NCI-H460 (cell line): ENCODE results near the gene BNIP5. TPM values are rescaled to one million over a fixed set of nuclear protein-coding genes. Genes with fewer than 3 reads are reported as not detected.

Experiments used
- DNase-seq: peaks from one replicate; pipeline ENCODE4 v3.0.0-alpha.2; 2016; ENCODE audit warnings: low read depth; ENCODE audit errors: extremely low read depth
- polyA plus RNA-seq: library from polyadenylated mRNA; depleted of rRNA; stranded (reverse); fragments of >200 nt; gene quantifications from 2 replicates; pipeline ENCODE4 v1.2.3, GENCODE V29; 2014; cell fraction: nucleus; rRNA removed
- total RNA-seq: library from RNA; depleted of rRNA; stranded (reverse); fragments of >200 nt; shearing (Covaris generic); gene quantifications from 2 replicates; pipeline ENCODE4 v1.2.3, GENCODE V29; 2014; rRNA removed

Gene BNIP5, protein sequence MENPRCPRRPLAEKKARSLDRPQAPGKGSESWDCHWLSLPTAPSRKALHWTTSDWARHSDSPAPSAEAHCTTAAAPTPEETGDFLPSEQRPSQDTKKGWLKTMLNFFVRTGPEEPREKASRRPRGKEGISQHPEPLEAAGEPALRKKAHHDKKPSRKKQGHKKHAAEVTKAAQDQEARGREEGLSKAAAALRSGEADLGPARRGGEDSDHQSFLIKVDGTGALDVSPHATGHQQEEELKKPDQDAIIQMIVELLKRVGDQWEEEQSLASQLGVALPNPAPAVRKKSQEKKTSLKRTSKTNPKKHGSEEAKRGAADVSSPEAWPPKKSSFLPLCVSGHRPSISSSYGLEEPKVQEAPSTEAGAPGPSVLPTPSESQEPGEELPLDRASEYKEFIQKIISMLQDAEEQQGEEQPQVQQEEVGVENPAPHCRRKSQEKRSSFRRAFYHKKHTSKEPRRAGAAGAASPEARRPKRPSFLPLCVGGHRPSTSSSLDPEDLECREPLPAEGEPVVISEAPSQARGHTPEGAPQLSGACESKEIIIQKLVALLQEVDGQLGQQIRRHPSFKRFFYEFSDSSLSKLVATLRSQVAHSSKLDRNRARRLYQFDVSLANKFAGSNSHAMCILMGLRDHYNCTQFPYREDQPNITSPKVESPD
- not detected in 2 replicates for total RNA-seq
- not detected in 2 replicates for polyA plus RNA-seq

DNA sequence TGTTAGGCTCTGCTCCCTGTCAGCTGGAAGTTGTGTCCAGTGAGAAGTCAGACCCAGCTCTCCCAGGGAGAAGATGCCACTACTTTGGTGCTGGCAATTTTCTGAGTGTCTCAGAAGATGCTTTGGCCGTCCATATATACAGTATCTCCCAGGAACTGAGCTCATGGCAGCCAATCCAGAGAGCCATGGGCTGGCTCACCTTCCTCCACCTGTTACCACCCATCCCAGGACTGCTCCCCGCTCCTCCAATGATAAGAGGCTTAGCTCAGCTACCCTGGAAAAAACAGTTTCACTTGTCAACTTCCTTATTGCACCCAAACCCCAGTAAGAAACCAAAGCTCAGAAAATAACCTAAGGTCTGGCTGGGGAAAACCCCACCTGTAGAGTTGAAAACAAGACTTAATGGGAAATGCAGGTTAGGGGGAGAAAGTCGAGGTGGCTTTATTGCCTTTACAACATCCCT lies at the start of gene BNIP5:
TSS of gene BNIP5 (minus strand) at position 110 of the 463 bp plus-strand sequence. CDS start 6,198 bp downstream, outside the sequence.
- no peak for DNase-seq

DNA sequence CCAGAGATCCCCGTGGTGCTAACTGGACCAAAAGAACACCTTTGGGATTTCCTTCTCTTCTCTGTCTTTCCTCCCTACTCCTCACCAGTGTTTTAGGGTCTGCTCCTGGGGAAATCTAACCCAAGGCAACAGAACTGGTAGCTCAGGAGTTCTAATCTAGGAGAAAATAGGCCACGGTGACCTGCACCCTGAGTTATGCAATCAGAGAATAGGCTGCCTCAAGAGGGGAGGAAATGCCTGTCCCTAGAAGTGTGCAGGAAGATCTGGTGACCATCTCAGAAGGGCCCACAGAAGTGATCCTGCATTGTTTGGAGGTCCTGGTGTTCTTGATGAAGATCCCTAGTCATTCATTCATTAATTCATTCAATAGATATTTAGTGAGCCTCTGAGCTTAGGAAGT lies 47.4 kb upstream of the BNIP5 start:
- no peak for DNase-seq

DNA sequence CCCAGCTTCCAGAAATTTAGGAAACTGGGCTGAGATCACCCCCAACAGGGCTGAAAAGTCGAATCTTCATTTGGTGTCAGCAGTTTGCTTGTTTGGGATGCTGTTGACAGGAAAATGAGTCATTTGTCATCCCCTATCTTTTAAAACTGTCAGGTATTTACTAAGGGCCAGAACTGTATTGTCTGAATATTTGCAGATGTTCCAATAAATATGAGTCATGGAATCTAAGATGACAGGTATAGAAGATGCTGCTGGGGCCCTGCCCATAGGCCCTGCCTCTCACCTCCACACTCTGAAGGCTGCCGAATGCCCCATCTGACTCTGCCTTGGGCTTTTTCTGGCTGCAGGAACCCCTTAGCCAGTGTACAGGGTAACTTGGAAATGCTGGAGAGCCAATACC lies 46.9 kb upstream of the BNIP5 start:
- DNase-seq: no peak

DNA sequence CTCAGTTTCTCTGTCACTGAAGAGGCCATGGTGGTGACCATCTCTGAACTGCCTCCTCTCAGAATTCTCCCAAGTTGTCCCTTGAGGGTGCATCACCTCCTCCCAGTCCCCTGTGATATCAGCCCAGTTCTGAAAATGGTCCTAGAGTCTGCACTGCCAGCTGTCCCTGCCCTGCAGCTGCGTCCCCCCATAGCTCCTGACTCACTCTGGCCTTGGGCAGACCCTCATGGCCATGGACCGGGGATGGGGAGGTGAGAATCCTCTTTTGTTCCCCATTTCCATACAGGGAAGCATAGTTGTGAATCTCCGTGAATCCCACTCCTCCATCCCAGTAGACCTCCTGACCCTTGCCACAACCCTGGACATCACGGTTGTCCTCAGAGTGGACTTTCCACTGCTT lies 46.3 kb upstream of the BNIP5 start:
- DNase-seq: no peak

DNA sequence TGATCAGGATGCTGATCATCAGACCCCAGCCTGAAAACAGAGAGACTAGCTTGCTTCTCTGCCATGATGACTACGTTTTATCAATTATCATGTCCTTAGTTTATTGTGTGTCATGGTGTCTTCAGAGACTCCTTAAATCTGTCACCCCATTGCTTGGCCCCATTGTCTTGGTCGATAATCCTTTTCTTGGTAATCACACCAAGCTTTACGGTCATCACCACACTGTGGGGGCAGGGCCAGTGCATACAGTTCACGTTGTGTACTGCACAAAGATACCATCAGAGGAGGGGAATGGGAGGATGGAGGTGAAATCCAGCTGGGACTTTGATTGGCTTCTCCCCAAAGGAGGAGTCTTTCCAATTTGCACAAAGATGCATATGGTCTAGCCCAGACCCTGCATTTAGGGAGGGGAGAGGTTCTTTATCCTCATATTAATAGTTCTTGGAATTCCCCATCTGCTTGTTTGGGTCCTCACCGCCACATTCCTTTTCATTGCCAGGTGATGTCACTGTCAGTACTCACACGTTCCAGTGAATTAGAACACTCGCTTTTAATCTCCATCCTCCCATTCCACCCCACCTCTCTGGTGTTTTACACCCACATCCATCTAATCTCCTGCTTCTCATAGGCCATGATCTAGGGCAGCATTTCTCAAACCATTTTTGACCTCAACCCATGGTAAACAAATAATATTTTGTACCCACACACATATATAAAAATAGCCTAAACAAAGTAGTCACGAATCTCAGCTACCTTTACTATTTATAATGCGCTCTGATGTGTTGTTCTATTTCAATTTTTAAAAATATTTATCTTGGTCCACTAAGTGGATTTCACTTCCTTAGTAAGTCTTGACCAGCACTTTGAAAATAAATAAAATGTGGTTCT lies 45.1 kb upstream of the BNIP5 start:
- no peak for DNase-seq

DNA sequence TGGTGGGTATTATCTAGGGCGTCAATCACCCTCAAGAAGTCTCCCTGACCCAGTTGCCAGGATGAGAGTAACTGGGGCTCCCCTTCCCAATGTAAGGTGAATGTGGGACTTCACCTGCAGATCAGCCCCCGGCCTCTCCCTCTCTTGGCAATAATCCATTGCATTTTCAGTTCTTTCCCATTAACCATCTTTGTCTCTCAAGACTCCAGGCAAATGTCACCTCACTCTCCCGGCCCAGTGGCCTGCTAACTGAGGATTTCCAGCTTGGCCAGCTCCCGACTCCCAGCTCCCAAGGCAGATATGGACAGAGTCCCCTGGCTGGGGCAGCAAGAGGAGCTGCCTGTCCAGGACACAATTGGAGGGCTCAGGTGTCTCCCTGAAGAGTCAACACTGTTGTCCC lies 43.5 kb upstream of the BNIP5 start:
- DNase-seq: no peak

DNA sequence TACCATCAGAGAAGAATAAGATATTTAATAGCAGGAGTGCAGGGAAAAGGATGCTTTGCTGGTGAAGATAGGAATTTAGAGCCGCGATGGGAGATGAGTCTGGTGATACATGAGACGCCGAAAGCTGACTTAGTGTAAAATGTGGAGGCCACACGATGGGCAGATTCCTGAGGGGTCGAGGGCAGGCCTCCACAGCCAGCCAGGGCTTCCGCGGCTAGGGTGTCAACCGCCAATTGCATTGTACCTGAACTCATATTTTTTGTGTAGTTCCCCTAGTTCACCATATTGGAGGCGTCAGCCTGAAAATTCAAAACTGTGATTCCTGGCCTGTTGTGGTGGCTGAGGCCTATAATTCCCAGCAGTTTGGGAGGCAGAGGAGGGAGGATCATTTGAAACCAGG lies 42.2 kb upstream of the BNIP5 start:
- no peak for DNase-seq

DNA sequence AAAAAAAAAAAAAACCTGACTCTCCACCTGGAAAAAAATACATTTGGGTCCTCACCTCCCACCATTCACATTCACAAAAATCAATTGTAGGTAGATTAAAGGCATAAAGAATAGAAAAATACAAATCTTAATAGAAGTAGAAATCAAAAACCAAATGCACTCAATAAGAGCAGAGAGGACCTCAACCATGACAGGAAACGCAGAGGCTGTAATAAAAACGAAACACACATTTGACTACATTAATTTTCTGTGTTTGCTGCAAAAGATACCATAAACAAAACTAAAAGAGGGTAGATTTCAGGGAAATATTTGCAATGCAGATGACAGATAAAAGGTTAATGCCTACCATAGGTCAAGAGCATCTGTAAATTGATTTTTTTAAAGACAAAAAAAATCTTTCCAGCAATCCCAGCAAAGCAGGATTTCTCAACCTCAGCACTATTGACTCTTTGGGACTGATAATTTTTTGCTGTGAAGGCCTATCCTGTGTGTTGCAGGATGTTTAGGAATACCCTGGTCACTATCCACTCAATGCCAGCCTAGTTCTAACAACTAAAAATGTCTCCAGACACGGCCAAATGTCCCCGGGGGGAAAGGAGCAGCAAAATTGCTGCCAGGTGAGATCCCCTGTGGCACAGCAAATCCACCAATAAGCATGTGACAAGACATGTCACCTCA lies 41.7 kb upstream of the BNIP5 start:
- DNase-seq: no peak

DNA sequence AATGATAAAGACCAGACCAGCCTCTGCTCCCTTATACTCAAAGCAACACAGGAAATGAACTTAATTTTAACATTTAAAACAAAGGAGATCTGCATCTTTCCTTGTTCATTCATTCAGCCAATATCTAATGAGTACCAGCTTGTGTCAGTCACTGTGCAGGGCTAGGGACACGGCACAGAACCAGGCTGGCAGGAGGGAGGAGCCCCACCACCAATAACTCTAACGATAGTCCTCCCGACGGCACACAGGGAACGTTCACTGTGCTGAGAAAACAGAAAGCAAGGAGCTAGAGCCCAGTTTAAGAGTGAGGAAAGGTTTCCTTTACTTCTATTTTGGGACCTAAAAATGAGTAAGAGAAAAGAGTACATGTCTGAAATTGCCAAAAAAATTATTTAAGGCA lies 40.9 kb upstream of the BNIP5 start:
- no peak for DNase-seq

DNA sequence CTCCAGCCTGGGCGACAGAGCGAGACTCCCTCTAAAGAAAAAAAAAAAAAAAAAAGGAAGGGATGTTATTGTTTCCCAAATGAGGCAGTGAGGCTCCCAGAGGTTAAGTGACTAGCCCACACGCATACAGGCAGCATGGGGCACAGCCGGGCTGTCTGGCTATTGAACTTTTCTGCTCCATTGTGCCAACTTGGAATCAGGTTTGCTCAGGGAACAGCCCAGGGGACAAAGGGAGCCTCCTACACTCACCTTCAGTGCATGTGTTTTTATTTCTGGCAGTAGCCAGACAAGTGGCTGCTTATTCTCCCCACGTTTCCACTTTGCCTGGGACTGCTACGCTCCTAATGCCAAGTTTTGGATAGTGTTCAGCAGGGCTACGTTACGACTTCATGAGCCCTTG lies 40.1 kb upstream of the BNIP5 start:
- no peak for DNase-seq

DNA sequence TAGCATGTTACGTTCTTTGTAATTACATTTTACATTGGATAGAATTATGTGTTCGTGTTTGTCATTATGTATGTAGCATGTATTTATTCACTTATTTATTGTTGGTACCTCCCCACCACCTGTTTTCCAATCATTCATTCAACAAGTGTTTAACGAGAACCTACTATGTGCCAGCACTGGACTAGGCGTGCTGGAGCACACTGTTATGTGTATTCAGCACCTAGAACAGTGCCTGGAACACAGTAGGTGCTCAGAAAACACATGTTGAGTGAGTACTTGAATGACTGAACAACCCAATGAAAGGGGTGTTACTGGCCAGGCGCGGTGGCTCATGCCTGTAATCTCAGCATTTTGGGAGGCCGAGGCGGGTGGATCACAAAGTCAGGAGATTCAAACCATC lies 39.5 kb upstream of the BNIP5 start:
- DNase-seq: no peak

DNA sequence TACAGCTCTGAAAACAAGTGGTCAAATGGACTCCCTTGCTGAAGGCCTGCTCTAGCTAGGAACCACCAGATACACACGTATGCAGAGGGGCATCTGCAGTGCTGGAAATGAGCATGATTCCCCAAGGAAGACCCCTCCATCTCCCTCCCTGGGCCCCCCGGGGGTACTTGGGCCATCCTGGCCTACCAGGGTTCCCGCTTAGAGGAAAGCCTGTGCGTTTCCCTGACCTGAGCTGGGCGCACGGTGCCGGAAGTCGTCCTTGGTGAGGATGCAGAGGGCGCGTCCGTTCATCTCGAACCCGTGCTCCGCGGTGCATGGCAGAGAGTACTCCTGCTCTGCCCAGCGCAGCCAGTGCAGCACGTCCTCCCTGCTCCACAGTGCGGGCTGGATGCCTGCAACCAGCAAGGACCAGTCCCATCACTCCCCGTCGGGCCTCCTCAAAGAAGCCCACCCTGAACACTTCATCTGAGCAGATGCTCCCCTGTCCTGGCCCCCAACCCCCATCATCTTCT lies 39.0 kb upstream of the BNIP5 start:
- DNase-seq: no peak

DNA sequence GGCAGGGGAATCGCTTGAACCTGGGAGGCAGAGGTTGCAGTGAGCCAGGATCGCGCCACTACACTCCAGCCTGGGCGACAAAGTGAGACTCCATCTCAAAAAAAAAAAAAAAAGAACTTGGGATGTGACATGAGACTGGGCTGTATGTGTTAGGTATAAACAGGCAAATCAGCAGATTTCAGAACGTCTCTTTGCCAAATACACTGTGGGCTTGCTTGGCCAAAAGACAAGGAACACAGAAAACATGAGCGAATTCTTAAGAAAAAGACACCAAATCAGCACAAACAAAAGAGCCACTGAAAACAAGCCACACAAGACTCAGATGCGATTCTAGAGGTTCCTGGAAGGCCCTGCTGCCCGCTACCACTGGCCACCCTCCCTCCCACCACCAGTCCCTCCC lies 38.3 kb upstream of the BNIP5 start:
- DNase-seq: no peak

DNA sequence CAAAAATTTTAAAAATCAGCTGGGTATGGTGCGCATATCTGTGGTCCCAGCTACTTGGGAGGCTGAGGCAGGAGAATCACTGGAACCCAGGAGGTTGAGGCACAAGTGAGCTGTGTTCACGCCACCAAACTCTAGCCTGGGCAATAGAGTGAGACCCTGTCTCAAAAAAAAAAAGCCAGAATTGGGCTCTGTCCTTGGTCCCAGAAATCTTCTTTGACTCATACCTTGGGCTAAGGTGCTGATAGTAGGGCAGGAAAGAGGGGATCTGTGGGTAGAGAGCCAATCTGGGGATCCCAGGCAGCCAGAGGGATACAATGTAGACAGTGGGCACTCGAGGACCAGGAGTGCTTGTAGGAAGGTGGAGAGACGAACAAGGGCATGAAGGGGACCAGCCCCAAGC lies 37.5 kb upstream of the BNIP5 start:
- no peak for DNase-seq

DNA sequence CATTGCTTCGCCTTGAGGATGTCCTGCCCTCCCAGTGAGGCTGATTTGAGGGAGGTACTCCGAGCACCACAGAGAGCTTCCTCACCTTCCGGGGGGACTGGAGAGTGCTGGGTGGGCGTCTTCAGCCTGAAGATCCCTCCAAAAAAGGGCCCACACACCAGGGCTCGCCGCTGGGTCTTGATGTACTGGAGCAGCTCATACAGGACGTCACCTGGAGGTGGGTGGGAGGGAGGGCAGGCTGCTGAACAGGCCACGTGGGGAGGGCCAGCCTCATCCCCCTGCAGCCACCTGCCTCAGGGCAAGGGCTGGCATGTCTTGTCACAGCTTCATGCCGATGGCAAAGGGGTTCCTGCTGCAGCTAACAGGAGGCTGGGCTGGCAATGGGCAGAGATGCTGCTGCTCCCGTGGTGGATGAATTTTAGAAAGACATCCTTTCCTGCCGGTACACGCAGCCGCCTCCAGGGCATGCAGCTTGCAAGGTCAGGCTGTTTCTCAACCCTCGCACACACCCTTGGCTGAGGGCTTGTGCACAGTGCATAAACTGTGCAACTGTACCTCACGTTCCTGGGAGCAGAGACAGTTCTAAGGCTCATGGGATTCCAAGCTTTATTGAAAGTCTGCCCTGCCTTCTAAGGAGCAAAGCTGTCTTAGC lies 36.8 kb upstream of the BNIP5 start:
- DNase-seq: no peak

DNA sequence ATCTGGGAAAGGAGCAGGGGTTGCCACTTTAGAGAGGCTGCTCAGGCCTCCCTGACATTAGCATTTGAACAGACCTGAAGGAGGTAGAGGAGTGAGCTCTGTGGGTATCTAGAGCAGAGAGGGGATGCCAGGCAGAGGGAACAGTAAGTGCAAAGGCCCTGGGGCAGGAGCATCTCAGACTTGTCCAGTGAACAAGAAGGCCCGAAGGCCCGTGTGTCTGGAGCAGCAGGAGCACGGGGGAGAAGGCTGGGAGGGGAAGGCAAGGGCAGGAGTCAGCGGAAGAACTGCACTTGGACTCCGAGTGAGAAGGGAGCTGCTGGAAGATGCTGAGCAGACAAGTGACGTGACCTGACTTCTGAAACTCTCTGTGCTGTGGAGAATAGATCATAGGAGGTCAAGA lies 35.4 kb upstream of the BNIP5 start:
- DNase-seq: no peak

DNA sequence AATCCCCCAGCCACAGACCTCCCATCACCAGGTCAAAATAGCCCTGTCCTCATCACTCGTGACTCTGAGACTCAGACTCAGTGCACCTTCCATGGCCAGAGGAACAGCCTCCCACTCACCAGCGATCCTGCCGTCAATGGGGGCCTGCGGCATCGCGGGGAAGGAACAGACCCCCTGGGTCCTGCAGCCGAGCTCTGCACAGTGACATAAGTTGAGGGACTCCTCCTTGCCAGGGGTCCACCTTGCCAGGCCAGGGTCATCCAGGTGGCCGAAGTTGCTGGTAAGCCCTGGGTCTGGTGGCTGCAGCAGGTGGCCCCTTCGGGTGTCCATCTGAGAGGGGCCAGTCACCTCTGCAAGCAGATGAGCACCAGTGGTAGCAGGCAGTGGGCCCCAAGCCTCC lies 34.5 kb upstream of the BNIP5 start:
- no peak for DNase-seq

DNA sequence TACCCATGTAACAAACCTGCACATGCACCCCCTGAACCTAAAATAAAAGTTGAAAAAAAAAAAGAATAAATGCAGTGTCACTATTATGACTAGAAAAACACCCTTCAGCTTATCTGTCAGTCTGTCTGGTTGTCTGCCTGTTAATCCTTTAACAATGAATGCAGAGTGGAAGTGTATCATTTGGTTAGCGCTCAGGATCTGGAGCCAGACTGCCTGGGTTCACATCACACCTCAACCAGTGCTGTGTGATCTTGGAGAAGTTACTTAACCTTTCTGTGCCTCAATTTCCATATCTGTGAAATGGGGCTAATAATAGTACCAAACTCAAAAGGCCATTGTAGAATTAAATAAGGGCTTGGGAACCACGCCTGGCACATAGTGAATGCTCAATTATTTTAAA lies 34.0 kb upstream of the BNIP5 start:
- DNase-seq: no peak

DNA sequence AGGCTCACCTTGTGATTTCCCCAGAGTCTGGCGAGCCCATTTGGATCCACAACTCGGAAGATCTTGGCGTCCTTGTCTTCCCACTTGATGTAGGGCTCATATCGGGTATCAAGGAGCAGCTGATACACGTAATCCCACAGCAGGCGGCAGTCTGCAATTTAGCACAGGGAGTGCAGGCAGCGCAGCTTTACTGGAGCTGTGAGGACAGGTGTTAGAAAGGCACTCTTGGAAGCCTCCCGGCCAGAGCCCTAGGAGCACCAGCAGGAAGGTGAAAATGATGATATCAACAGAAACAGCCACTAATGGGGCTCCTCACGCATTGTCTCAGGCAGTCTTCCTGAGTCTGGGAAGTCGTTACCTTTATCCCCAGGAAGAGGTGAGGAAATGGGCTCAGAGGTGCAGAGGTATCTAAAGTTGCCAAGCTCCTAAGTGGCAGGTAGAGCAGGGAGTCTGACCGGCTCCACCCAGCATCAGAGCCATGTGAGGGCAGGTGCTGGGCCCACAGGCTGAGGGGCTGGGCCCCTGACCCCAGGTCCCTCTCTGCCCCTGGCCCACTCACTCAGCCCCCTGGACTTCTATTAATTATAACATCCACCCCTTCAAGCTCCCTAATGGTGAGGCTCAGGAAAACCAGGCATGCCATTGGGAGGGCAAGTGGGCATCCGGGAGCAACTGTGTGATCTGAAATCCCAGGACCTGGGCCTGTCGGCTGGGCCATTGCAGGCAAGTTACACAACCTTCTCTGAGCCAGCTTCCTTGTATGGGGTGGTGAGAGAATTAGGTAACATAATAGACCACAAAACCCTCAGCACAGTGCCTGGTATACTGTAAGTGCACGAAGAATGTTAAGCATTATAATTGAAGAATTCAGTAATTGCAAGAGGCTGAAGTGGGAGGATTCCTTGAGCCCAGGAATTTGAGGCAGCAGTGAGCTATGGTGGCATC lies 32.5 kb upstream of the BNIP5 start:
- no peak for DNase-seq
